ENCODE data around the gene DDX43. TPM values are rescaled to one million over a fixed set of nuclear protein-coding genes. Genes with fewer than 3 reads are reported as not detected.
A peak's percentile ranks its signal among the peaks of the same experiment; 100 is the strongest.

DDX43 gene
- total and polyA plus RNA-seq, 2 experiments from 2014 or later = 0.07 TPM; not detected in 1

Small RNA genes lying within 50 kb of the gene (small RNA-seq; reads per million reads assigned to genes)
- gene RNU6-975P (not detected), gene RPL39P3 (0.99 reads per million, percentile 71 among the genes with 10 or more reads in this experiment)

Other genes starting within 250 kb of the DDX43 start
- gene KHDC1L, start 169.3 kb upstream of the DDX43 start, total RNA-seq = not detected in 2 replicates
- gene KHDC1L, start 169.3 kb upstream of the DDX43 start, polyA plus RNA-seq = 0.61 TPM in 1 of 2 replicates, not detected in the other
- gene KHDC1, start 131.6 kb upstream of the DDX43 start, total RNA-seq = 4.3 and 6.9 TPM in 2 replicates
- 5.5 and 7.3 TPM in 2 replicates for gene KHDC1, start 131.6 kb upstream of the DDX43 start, polyA plus RNA-seq
- not detected in 2 replicates for gene DPPA5, start 40.6 kb upstream of the DDX43 start, total RNA-seq
- gene DPPA5, start 40.6 kb upstream of the DDX43 start, polyA plus RNA-seq = not detected in 2 replicates
- gene KHDC3L, start 32.2 kb upstream of the DDX43 start, total RNA-seq = not detected in 2 replicates
- not detected in 2 replicates for gene KHDC3L, start 32.2 kb upstream of the DDX43 start, polyA plus RNA-seq
- not detected in 2 replicates for gene OOEP, start 24.9 kb upstream of the DDX43 start, total RNA-seq
- not detected in 2 replicates for gene OOEP, start 24.9 kb upstream of the DDX43 start, polyA plus RNA-seq
- 0.50 and 1.0 TPM in 2 replicates for gene CGAS, start 57.5 kb downstream of the DDX43 start, total RNA-seq
- gene CGAS, start 57.5 kb downstream of the DDX43 start, polyA plus RNA-seq = 0.18 and 0.35 TPM in 2 replicates
- 27.4 and 28.2 TPM in 2 replicates for gene MTO1, start 66.9 kb downstream of the DDX43 start, total RNA-seq
- 13.1 and 19.2 TPM in 2 replicates for gene MTO1, start 66.9 kb downstream of the DDX43 start, polyA plus RNA-seq
- 11,226 and 12,699 TPM in 2 replicates for gene EEF1A1, start 126.2 kb downstream of the DDX43 start, total RNA-seq
- gene EEF1A1, start 126.2 kb downstream of the DDX43 start, polyA plus RNA-seq = 2,468 and 2,627 TPM in 2 replicates

Measured in hepatocyte (in vitro differentiated cells).